HT1080 (cell line): ENCODE results near the gene EIF4G1. TPM values are rescaled to one million over a fixed set of nuclear protein-coding genes. Genes with fewer than 3 reads are reported as not detected.
"Not testable (repeated sequence)": the region's sequence is repeated elsewhere in the genome, so short reads cannot be mapped to it uniquely, and the experiment has no call there.

Experiments
- DNase-seq: peaks from one replicate; pipeline ENCODE4 v3.0.0-alpha.2; 2015; ENCODE audit warnings: low read depth
- polyA plus RNA-seq, 2 experiments: library from polyadenylated mRNA; depleted of rRNA; stranded (reverse); fragments of >200 nt; gene quantifications; 2 replicates each; pipeline ENCODE4 v1.2.3, GENCODE V29; 2015
- total RNA-seq: library from RNA; depleted of rRNA; stranded (reverse); fragments of >200 nt; shearing (Covaris generic); gene quantifications from 2 replicates; pipeline ENCODE4 v1.2.3, GENCODE V29; 2014; rRNA removed

The EIF4G1 gene
- 750 and 760 TPM in 2 replicates for total RNA-seq
- polyA plus RNA-seq (2015; cell fraction: cytosol; rRNA removed): 398 and 411 TPM in 2 replicates
- polyA plus RNA-seq (2015; cell fraction: nucleus; rRNA removed): 1,428 and 1,429 TPM in 2 replicates

GRCh38 chr3:184314363-184314699 lies at the start of gene EIF4G1:
TSS of gene EIF4G1 (plus strand) at chr3:184314606. CDS start at chr3:184315797, 1,191 bp downstream.
- DNase-seq: peak; percentile 96

- DNase-seq: not testable (repeated sequence)
Observed at GRCh38 chr3:184267249-184267648, 47.2 kb upstream of the EIF4G1 start.

- DNase-seq: no peak
Observed at GRCh38 chr3:184272269-184272668, 42.1 kb upstream of the EIF4G1 start.

- no peak for DNase-seq
Observed at GRCh38 chr3:184275381-184275701, 39.1 kb upstream of the EIF4G1 start.

- DNase-seq: no peak
Observed at GRCh38 chr3:184275961-184276910, 38.2 kb upstream of the EIF4G1 start, which contains the start of gene ECE2. TSS of gene ECE2 (plus strand) at chr3:184276022. CDS start at chr3:184276154, 132 bp downstream.

GRCh38 chr3:184277366-184277765 lies 37.0 kb upstream of the EIF4G1 start:
- no peak for DNase-seq

- DNase-seq: peak; percentile 27
Observed at GRCh38 chr3:184282941-184283340, 31.5 kb upstream of the EIF4G1 start.

GRCh38 chr3:184283681-184284080 lies 30.7 kb upstream of the EIF4G1 start:
- DNase-seq: no peak

GRCh38 chr3:184284696-184285095 lies 29.7 kb upstream of the EIF4G1 start:
- DNase-seq: peak; percentile 83

GRCh38 chr3:184289426-184289938 lies 24.9 kb upstream of the EIF4G1 start:
- DNase-seq: peak; percentile 75

GRCh38 chr3:184290331-184290730 lies 24.1 kb upstream of the EIF4G1 start:
- DNase-seq: no peak

- DNase-seq: no peak
Observed at GRCh38 chr3:184291044-184291737, 23.2 kb upstream of the EIF4G1 start.

- DNase-seq: no peak
Observed at GRCh38 chr3:184291738-184292445, 22.5 kb upstream of the EIF4G1 start.

- DNase-seq: no peak
Observed at GRCh38 chr3:184295771-184296170, 18.6 kb upstream of the EIF4G1 start.

GRCh38 chr3:184296616-184297015 lies 17.8 kb upstream of the EIF4G1 start:
- no peak for DNase-seq

GRCh38 chr3:184298759-184299487 lies 15.5 kb upstream of the EIF4G1 start, which contains the start of gene PSMD2:
TSS of gene PSMD2 (plus strand) at chr3:184299241. CDS start at chr3:184299267, 26 bp downstream.
- peak; percentile 92 for DNase-seq

- DNase-seq: peak; percentile 44
Observed at GRCh38 chr3:184299488-184300377, 14.7 kb upstream of the EIF4G1 start.

GRCh38 chr3:184300378-184300720 lies 14.1 kb upstream of the EIF4G1 start:
- peak; percentile 87 for DNase-seq

GRCh38 chr3:184305577-184305976 lies 8.8 kb upstream of the EIF4G1 start:
- peak; percentile 26 for DNase-seq
